Measurements from ENCODE around the gene PNPLA2.
A peak's percentile ranks its signal among the peaks of the same experiment; 100 is the strongest.

PNPLA2 gene

DNA sequence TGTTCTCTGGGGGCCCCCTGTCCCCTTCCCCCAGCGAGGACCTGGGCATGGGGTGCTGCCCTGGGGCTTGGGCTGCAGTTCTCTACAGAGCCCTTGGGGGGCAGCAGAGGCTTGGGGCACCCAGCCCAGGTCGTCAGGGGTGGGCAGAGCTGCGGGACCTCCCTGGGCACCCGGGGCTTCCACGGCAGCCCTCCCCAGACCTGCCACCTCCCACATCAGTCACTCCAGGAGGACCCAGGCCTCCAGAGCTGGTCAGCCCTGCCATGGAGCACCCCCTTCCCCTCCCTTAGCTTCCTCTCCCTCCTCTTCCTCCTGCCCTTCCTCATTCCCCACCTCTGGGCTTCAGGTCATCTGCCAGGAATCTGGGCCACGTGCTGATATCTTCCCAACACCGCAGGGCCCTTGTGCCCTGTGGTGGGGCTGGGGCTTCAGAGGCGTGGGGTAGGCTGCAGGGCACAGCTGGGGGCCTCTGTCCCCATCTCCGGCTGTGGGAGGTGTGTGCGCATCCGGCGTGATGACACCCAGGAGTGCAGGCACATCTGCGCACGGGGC lies 29.7 kb downstream of the PNPLA2 start:
- TF ChIP-seq CTCF (IDR thresholded peaks at IDR 0.05; ENCODE audit: extremely low read depth, missing control alignments), result peak; percentile 84
- DNase-seq (ENCODE audit: low spot score), result peak; percentile 92

GRCh38 chr11:849104-849824 lies 30.6 kb downstream of the PNPLA2 start:
- peak; percentile 77 for DNase-seq (ENCODE audit: low spot score)
- TF ChIP-seq CTCF (IDR thresholded peaks at IDR 0.05; ENCODE audit: extremely low read depth, missing control alignments), result no peak

- TF ChIP-seq CTCF (IDR thresholded peaks at IDR 0.05; ENCODE audit: extremely low read depth, missing control alignments), result no peak
- no peak for DNase-seq (ENCODE audit: low spot score)
Observed at GRCh38 chr11:849951-850774, 31.4 kb downstream of the PNPLA2 start.

- peak; percentile 73 for DNase-seq (ENCODE audit: low spot score)
- TF ChIP-seq CTCF (IDR thresholded peaks at IDR 0.05; ENCODE audit: extremely low read depth, missing control alignments), result peak; percentile 12
Observed at GRCh38 chr11:850775-851763, 32.4 kb downstream of the PNPLA2 start.

- no peak for DNase-seq (ENCODE audit: low spot score)
- no peak for TF ChIP-seq CTCF (IDR thresholded peaks at IDR 0.05; ENCODE audit: extremely low read depth, missing control alignments)
Observed at GRCh38 chr11:852762-853161, 34.0 kb downstream of the PNPLA2 start.

- no peak for TF ChIP-seq CTCF (IDR thresholded peaks at IDR 0.05; ENCODE audit: extremely low read depth, missing control alignments)
- DNase-seq (ENCODE audit: low spot score), result no peak
Observed at GRCh38 chr11:853682-854448, 35.2 kb downstream of the PNPLA2 start.
